ENCODE data around the gene VPS37D. TPM values are rescaled to one million over a fixed set of nuclear protein-coding genes. Genes with fewer than 3 reads are reported as not detected.
"Not testable (repeated sequence)": the region's sequence is repeated elsewhere in the genome, so short reads cannot be mapped to it uniquely, and the experiment has no call there.

VPS37D gene
- total RNA-seq, result not detected

GRCh38 chr7:73667344-73668102 is at the start of gene VPS37D:
Gene VPS37D (plus strand): TSS chr7:73667831. CDS start chr7:73667959, 128 bp downstream.
- peak; percentile 88 to 89 (median 88) for DNase-seq (ENCODE audit: low read depth in 2 of 3, low spot score in 2 of 3)

GRCh38 chr7:73618538-73618937 is 49.1 kb upstream of the VPS37D start:
- DNase-seq (ENCODE audit: low read depth in 2 of 3, low spot score in 2 of 3), result no peak

GRCh38 chr7:73619394-73619793 is 48.2 kb upstream of the VPS37D start:
- not testable (repeated sequence) for DNase-seq (ENCODE audit: low read depth in 2 of 3, low spot score in 2 of 3)

GRCh38 chr7:73621168-73622063 is 46.2 kb upstream of the VPS37D start:
- DNase-seq (ENCODE audit: low read depth in 2 of 3, low spot score in 2 of 3), result no peak

- no peak for DNase-seq (ENCODE audit: low read depth in 2 of 3, low spot score in 2 of 3)
These were observed 45.1 kb upstream of the VPS37D start for GRCh38 chr7:73622527-73622908.

- no peak for DNase-seq (ENCODE audit: low read depth in 2 of 3, low spot score in 2 of 3)
These were observed 44.5 kb upstream of the VPS37D start for GRCh38 chr7:73622909-73623797.

GRCh38 chr7:73623798-73624668 is 43.6 kb upstream of the VPS37D start, which contains the start of gene MLXIPL:
Gene MLXIPL (minus strand): TSS chr7:73624522. CDS start chr7:73624492, 30 bp downstream.
- peak in 2 of 3 donors; percentile 63 to 68 for DNase-seq (ENCODE audit: low read depth in 2 of 3, low spot score in 2 of 3)

GRCh38 chr7:73624669-73625001 is 43.0 kb upstream of the VPS37D start:
- DNase-seq (ENCODE audit: low read depth in 2 of 3, low spot score in 2 of 3), result no peak

- no peak for DNase-seq (ENCODE audit: low read depth in 2 of 3, low spot score in 2 of 3)
These were observed 42.4 kb upstream of the VPS37D start for GRCh38 chr7:73625276-73625675.

GRCh38 chr7:73626814-73627213 is 40.8 kb upstream of the VPS37D start:
- DNase-seq (ENCODE audit: low read depth in 2 of 3, low spot score in 2 of 3), result no peak

- no peak for DNase-seq (ENCODE audit: low read depth in 2 of 3, low spot score in 2 of 3)
These were observed 39.1 kb upstream of the VPS37D start for GRCh38 chr7:73628504-73628903.

GRCh38 chr7:73631558-73631957 is 36.1 kb upstream of the VPS37D start:
- DNase-seq (ENCODE audit: low read depth in 2 of 3, low spot score in 2 of 3), result no peak

GRCh38 chr7:73633323-73633722 is 34.3 kb upstream of the VPS37D start:
- DNase-seq (ENCODE audit: low read depth in 2 of 3, low spot score in 2 of 3), result no peak

GRCh38 chr7:73633844-73634243 is 33.8 kb upstream of the VPS37D start:
- DNase-seq (ENCODE audit: low read depth in 2 of 3, low spot score in 2 of 3), result no peak

- no peak for DNase-seq (ENCODE audit: low read depth in 2 of 3, low spot score in 2 of 3)
These were observed 32.0 kb upstream of the VPS37D start for GRCh38 chr7:73635428-73636200.

- DNase-seq (ENCODE audit: low read depth in 2 of 3, low spot score in 2 of 3), result no peak
These were observed 28.7 kb upstream of the VPS37D start for GRCh38 chr7:73638911-73639310.

GRCh38 chr7:73642834-73643233 is 24.8 kb upstream of the VPS37D start:
- no peak for DNase-seq (ENCODE audit: low read depth in 2 of 3, low spot score in 2 of 3)

GRCh38 chr7:73644688-73645286 is 22.8 kb upstream of the VPS37D start:
- DNase-seq (ENCODE audit: low read depth in 2 of 3, low spot score in 2 of 3), result no peak
